Muscle layer of duodenum (tissue), 2 donors: ENCODE measurements around the gene LRP2.
"Not testable (repeated sequence)": the region's sequence is repeated elsewhere in the genome, so short reads cannot be mapped to it uniquely, and the experiment has no call there.

Source experiments
- H3K27ac ChIP-seq: one replicate; pipeline ENCODE4 v1.7.0; 2013; ENCODE audit warnings: mild to moderate bottlenecking, low read length
- H3K27me3 ChIP-seq: one replicate; pipeline ENCODE4 v1.7.0; 2013; ENCODE audit warnings: low read depth, mild to moderate bottlenecking, control low read depth, low read length
- H3K36me3 ChIP-seq, 2 donors: one replicate each; pipeline ENCODE4 v1.7.0; 2013; ENCODE audit warnings: low read length in 2 of 2, control low read depth in 1 of 2, mild to moderate bottlenecking in 1 of 2; ENCODE audit not compliant: insufficient read depth in 2 of 2, control insufficient read depth in 1 of 2
- H3K4me1 ChIP-seq, 2 donors: one replicate each; pipeline ENCODE4 v1.7.0; 2013; ENCODE audit warnings: low read length in 2 of 2, mild to moderate bottlenecking in 2 of 2, control low read depth in 1 of 2, moderate library complexity in 1 of 2; ENCODE audit not compliant: insufficient read depth in 2 of 2, control insufficient read depth in 1 of 2
- H3K4me3 ChIP-seq, 2 donors: one replicate each; pipeline ENCODE4 v1.7.0; 2013; ENCODE audit warnings: low read length in 2 of 2, low read depth in 1 of 2, mild to moderate bottlenecking in 1 of 2
- H3K9me3 ChIP-seq, 2 donors: one replicate each; pipeline ENCODE4 v1.7.0; 2013; ENCODE audit warnings: low read length in 2 of 2, control low read depth in 1 of 2, mild to moderate bottlenecking in 1 of 2; ENCODE audit not compliant: control insufficient read depth in 1 of 2
- donor health status: healthy.

The LRP2 gene

DNA sequence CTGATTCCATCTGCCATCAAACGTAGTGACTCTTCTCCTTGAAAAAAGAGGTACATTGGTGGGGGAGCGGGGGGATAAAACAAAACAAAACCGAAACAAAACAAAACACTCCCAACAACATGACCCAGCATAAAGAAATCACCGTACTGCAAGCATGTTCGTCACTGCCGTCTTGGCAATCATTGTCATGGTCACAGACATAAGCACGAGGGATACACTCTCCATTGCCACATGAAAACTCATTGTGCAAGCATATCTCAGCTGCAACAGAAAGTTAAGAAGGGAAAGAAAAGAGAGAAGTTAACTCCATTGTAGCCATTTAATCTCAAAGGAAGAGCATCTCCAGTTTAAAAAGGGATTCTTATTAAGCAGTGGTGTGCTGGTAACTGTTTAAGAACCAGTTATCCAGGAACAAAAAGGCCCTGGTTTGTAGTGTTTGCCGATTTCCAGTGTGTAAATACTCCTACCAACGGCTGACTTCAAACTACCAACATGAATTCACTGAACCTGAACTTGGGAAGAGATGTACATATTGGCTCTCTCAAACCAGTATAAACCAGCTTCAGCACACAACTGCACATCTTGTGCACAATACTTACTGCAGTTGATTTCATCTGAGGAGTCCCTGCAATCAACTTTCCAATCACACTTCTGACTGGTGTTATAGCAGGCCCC lies 68.2 kb downstream of the LRP2 start:
- no peak overlapping the region for H3K4me3 ChIP-seq
- H3K27ac ChIP-seq: no peak overlapping the region
- H3K36me3 ChIP-seq: no peaks in the 10 kb centered on the region
- no peaks in the 10 kb centered on the region for H3K4me1 ChIP-seq
- no peaks in the 10 kb centered on the region for H3K9me3 ChIP-seq
- H3K27me3 ChIP-seq: no peaks in the 10 kb centered on the region

DNA sequence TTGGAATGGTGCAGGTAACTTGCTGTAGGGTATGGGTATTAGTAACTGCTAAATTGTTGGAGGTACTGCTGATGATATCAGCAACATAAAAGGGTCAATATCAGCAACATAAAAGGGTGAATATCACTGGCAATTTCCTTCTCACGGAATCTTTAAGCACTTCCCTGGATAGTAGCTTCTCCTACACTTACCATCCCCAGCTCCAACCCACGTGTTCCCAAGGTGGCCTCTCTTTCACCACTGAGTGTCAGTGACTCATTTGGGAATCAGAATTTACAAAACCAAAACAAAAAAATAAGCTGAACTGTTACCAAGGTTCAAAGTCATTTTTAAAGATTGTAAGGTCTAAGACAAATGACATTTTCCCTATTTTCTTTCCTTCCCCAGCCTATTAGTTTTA lies 70.8 kb downstream of the LRP2 start:
- Histone ChIP-seq H3K27ac (no peak overlapping the region), H3K9me3 (no peaks in the 10 kb centered on the region), H3K4me1 (no peaks in the 10 kb centered on the region), H3K4me3 (no peak overlapping the region), H3K27me3 (no peaks in the 10 kb centered on the region), H3K36me3 (no peaks in the 10 kb centered on the region)

DNA sequence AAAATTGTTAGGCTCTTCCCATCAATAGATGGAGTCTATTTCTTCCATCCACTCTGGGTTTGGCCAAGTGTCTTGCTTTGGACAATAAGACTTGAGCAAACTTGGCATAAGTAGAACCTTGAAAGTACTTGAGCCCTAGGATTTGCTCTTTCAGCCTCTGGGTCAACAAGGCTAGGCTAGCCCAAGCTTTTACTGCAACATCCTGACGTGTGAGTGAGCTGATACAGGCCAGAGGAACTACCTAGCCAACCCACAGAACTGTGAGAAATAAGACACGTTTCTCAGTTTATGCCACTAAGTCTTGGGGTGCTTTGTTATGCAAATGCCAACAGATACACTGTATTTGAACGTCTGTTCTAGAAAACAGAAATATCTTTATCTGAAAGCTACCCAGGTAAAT lies 71.9 kb downstream of the LRP2 start:
- Histone ChIP-seq H3K4me3 (no peak overlapping the region), H3K27me3 (no peaks in the 10 kb centered on the region), H3K27ac (no peak overlapping the region), H3K4me1 (no peaks in the 10 kb centered on the region), H3K9me3 (no peaks in the 10 kb centered on the region), H3K36me3 (no peaks in the 10 kb centered on the region)

DNA sequence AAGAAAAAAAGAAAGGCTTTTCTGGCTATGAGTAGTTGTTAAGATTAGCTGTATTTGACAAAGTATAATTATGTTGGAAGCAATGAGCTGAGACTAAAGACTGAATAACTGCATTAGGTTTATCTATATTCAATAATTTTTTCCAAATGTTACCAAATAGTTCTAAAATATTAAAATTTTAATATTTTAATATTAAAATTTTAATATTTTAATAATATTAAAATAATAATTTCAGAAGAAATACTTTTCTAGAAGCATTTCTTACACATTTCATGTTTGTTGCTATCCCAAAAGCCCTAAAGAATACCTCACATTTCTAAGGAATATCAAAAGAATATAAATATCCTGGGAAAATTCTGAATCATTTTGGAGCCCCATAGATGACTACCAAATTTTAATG lies 74.7 kb downstream of the LRP2 start:
- no peak overlapping the region for H3K4me3 ChIP-seq
- no peaks in the 10 kb centered on the region for H3K27me3 ChIP-seq
- H3K4me1 ChIP-seq: no peaks in the 10 kb centered on the region
- H3K36me3 ChIP-seq: no peaks in the 10 kb centered on the region
- no peak overlapping the region for H3K27ac ChIP-seq
- no peaks in the 10 kb centered on the region for H3K9me3 ChIP-seq

- Histone ChIP-seq H3K4me1 (no peaks in the 10 kb centered on the region), H3K36me3 (no peaks in the 10 kb centered on the region), H3K27me3 (no peaks in the 10 kb centered on the region), H3K4me3 (no peak overlapping the region), H3K9me3 (no peaks in the 10 kb centered on the region), H3K27ac (no peak overlapping the region)
Measured at GRCh38 chr2:169286624-169287231, 75.6 kb downstream of the LRP2 start.

DNA sequence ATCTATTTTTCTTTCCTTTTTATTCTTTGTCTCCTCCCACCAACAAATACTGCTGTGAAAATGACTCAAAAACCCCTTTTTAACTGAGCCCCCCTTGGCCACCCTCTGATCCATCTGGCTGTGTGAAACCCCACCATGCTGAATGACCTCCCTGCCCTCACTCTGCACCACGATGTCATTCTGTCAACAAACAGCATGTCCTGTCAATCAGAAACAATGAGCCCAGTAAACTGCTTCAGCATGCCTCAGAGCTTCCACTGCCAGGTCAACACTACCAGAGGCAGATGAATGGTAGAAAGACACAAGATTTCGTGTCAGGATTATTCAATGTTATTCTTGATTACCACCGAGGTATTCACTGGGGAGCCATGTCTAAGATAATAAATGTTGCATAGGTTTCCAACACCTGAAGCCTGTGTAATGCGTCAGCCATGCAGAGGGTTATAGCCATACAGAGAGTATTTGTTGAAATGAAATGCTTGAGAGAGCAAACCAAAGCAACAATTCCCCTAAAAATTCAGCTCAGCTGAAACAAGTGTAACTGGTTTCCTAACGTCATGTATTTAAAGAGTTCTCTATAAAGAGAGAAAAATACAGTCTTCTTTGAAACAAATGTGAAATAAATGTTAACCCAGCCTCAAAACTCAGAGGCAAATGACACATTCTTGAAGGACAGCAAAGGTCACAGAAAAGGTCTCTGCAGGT lies 76.7 kb downstream of the LRP2 start:
- H3K36me3 ChIP-seq: no peaks in the 10 kb centered on the region
- H3K9me3 ChIP-seq: no peaks in the 10 kb centered on the region
- H3K4me3 ChIP-seq: no peak overlapping the region
- no peaks in the 10 kb centered on the region for H3K27me3 ChIP-seq
- no peak overlapping the region for H3K27ac ChIP-seq
- H3K4me1 ChIP-seq: no peaks in the 10 kb centered on the region

- Histone ChIP-seq H3K36me3 (no peaks in the 10 kb centered on the region), H3K4me1 (no peaks in the 10 kb centered on the region), H3K4me3 (no peak overlapping the region), H3K9me3 (no peaks in the 10 kb centered on the region), H3K27ac (no peak overlapping the region), H3K27me3 (no peaks in the 10 kb centered on the region)
Measured at GRCh38 chr2:169280502-169280901, 81.8 kb downstream of the LRP2 start.

GRCh38 chr2:169275696-169276444 lies 86.5 kb downstream of the LRP2 start:
- Histone ChIP-seq H3K4me3 (no peak overlapping the region), H3K27ac (no peak overlapping the region), H3K27me3 (no peaks in the 10 kb centered on the region), H3K36me3 (no peaks in the 10 kb centered on the region), H3K9me3 (no peaks in the 10 kb centered on the region), H3K4me1 (no peaks in the 10 kb centered on the region)

- no peaks in the 10 kb centered on the region for H3K27me3 ChIP-seq
- H3K36me3 ChIP-seq: no peaks in the 10 kb centered on the region
- no peaks in the 10 kb centered on the region for H3K9me3 ChIP-seq
- no peaks in the 10 kb centered on the region for H3K4me1 ChIP-seq
- no peak overlapping the region for H3K4me3 ChIP-seq
- no peak overlapping the region for H3K27ac ChIP-seq
Measured at GRCh38 chr2:169272010-169272409, 90.3 kb downstream of the LRP2 start.

- H3K9me3 ChIP-seq, H3K27ac ChIP-seq, H3K4me3 ChIP-seq, H3K4me1 ChIP-seq, H3K27me3 ChIP-seq, H3K36me3 ChIP-seq: not testable (repeated sequence)
Measured at GRCh38 chr2:169270574-169270973, 91.8 kb downstream of the LRP2 start.

DNA sequence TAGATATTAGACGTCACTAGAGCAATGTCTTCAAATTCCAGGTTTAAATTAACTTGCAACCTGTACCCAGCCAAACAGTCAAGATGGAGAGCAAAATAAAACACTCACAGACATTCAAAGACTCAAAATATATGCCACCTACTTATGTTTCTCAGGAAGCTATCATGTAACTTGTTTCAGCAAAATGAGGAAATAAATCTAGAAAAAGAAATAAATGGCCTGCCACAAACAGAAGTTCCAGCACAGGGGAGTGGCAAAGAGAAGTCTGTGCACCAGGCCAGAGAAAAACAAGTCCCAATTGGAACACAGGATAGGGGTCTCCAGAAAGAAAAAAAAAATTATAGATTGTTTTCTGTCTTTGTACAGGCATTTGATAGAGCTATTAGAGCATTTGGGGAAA lies 96.7 kb downstream of the LRP2 start:
- no peaks in the 10 kb centered on the region for H3K4me1 ChIP-seq
- H3K4me3 ChIP-seq: no peak overlapping the region
- H3K27ac ChIP-seq: no peak overlapping the region
- H3K27me3 ChIP-seq: no peaks in the 10 kb centered on the region
- H3K9me3 ChIP-seq: no peaks in the 10 kb centered on the region
- H3K36me3 ChIP-seq: no peaks in the 10 kb centered on the region
